Upper lobe of left lung (tissue), 6 donors: ENCODE results near the gene LYST. TPM values are rescaled to one million over a fixed set of nuclear protein-coding genes. Genes with fewer than 3 reads are reported as not detected.

Source experiments
- ATAC-seq, 2 donors: fragments of 200-7000 bp; cut with Tn5 transposase; one replicate each; pipeline ENCODE4 v1.9.1; 2022; ENCODE audit warnings: mild to moderate bottlenecking in 2 of 2, moderate library complexity in 2 of 2; ENCODE audit not compliant: low FRiP score in 2 of 2
- DNase-seq, 2 donors: peaks; one replicate each; pipeline ENCODE4 v3.0.0-alpha.2; 2019 to 2020
- H3K27ac ChIP-seq, 4 donors: fragments of 200-600 bp; sonication (generic); one replicate each; pipeline ENCODE4 v1.5.1; 2016 to 2019
- H3K27me3 ChIP-seq, 4 donors: fragments of 200-600 bp; sonication (generic); one replicate each; pipeline ENCODE4 v1.5.1; 2017 to 2019
- H3K36me3 ChIP-seq, 4 donors: fragments of 200-600 bp; sonication (generic); one replicate each; pipeline ENCODE4 v1.5.1; 2016 to 2019
- H3K4me1 ChIP-seq, 4 donors: fragments of 200-600 bp; sonication (generic); one replicate each; pipeline ENCODE4 v1.5.1; 2018 to 2019
- H3K4me3 ChIP-seq, 4 donors: fragments of 200-600 bp; sonication (generic); one replicate each; pipeline ENCODE4 v1.5.1; 2017 to 2019; ENCODE audit warnings: mild to moderate bottlenecking in 2 of 4, moderate library complexity in 1 of 4
- H3K9me3 ChIP-seq, 4 donors: fragments of 200-600 bp; sonication (generic); one replicate each; pipeline ENCODE4 v1.5.1; 2018 to 2019
- EP300 ChIP-seq, 4 donors: sonication (generic); formaldehyde crosslinking; IDR thresholded peaks; one replicate each; pipeline ENCODE4 v1.5.1; 2017; ENCODE audit warnings: antibody characterized with exemption in 4 of 4, control low read depth in 2 of 4
- POLR2A ChIP-seq, 4 donors: fragments of 450-650 bp; IDR thresholded peaks; one replicate each; pipeline ENCODE4 v1.5.1; 2016 to 2017; ENCODE audit warnings: antibody characterized with exemption in 4 of 4, mild to moderate bottlenecking in 2 of 4
- POLR2AphosphoS5 ChIP-seq, 2 donors: sonication (generic); formaldehyde crosslinking; IDR thresholded peaks; one replicate each; pipeline ENCODE4 v1.5.1; 2017; ENCODE audit warnings: antibody characterized with exemption in 2 of 2
- WGBS, 2 donors: methylation state at CpG; one replicate each; pipeline ENCODE4 v1.1.5; 2017 to 2018; 5-methylcytosine and 5-hydroxymethylcytosine counted together
- total RNA-seq, 6 donors: library from RNA; depleted of rRNA in 4 of 6; stranded (reverse); fragments of >200 nt in 4 of 6; gene quantifications; one replicate each; pipeline versions ENCODE4 v1.1.0 to v1.2.1, GENCODE V29; 2016 to 2021
- TF ChIP-seq, protein P1 (sequence below), 6 experiments: fragments of 450-650 bp in 4 of 6; fragments of 200-600 bp in 2 of 6; sonication (generic) in 2 of 6; IDR thresholded peaks; one replicate each; pipeline ENCODE4 v1.5.1; 2016 to 2019; ENCODE audit warnings: antibody characterized with exemption in 6 of 6
- donor health status: DM: no; HTN: no; CAD: no; lungs with moderate emphysema.
- donor health status: DM: no; HTN: yes; CAD: no; lungs with severe emphysema.

LYST gene
- total RNA-seq, 6 donors from 2014 or later = 34.0 to 87.0 (median 54.0) TPM

DNA sequence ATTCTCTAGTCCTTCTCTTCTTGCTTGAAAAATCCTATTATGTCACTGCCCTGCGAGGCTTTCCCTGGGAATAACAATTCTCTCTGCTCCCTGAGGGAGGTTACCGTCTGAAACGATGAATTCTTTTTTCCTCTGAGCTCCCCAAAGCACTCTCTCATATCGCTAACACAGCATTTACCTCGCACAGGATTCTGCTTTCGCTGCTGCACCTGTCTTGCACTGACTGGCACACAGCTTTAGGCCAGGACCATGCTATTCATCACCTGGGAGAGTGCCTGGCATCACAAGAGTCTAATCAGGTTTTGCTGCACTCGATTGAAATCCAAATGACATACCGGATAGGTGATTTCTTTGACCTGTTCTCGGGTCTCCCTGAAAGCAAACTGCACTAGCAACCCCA lies 164.3 kb downstream of the LYST start:
- ATAC-seq (no peak), DNase-seq (no peak)
- Histone ChIP-seq H3K27ac (no peak overlapping the region), H3K9me3 (no peaks in the 10 kb centered on the region), H3K27me3 (no peaks in the 10 kb centered on the region), H3K36me3 (peaks cover 10 to 76% (median 27%) of the 10 kb centered on the region in 4 donors), H3K4me1 (no peaks in the 10 kb centered on the region), H3K4me3 (no peak overlapping the region)
- TF ChIP-seq POLR2A (IDR thresholded peaks at IDR 0.05) (no peak), EP300 (IDR thresholded peaks at IDR 0.05) (no peak), POLR2AphosphoS5 (IDR thresholded peaks at IDR 0.05) (no peak)
- TF ChIP-seq, protein P1, sequence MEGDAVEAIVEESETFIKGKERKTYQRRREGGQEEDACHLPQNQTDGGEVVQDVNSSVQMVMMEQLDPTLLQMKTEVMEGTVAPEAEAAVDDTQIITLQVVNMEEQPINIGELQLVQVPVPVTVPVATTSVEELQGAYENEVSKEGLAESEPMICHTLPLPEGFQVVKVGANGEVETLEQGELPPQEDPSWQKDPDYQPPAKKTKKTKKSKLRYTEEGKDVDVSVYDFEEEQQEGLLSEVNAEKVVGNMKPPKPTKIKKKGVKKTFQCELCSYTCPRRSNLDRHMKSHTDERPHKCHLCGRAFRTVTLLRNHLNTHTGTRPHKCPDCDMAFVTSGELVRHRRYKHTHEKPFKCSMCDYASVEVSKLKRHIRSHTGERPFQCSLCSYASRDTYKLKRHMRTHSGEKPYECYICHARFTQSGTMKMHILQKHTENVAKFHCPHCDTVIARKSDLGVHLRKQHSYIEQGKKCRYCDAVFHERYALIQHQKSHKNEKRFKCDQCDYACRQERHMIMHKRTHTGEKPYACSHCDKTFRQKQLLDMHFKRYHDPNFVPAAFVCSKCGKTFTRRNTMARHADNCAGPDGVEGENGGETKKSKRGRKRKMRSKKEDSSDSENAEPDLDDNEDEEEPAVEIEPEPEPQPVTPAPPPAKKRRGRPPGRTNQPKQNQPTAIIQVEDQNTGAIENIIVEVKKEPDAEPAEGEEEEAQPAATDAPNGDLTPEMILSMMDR (IDR thresholded peaks at IDR 0.05) = no peak
- WGBS, 2 donors = 86 to 92% methylated on average over 9 of the region's 9 CpGs

DNA sequence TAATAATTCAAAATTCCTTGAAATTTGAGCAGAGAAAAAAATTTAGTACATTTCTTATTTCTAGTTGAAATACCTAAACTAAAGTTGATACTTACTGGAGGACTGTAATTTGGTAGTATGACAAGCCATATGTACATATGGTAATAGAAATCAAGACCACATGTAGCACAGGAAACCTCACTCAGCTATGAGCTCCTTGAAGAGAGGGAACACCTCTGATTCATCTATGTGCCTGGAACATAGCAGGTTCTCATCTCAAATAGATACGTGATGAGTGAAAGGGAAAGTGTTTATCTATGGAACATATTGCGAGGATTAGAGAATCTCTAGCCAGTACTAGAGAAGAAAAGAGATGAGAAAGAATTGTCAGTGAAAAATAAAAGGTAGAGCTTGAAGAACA lies 169.2 kb downstream of the LYST start:
- no peak for ATAC-seq

DNA sequence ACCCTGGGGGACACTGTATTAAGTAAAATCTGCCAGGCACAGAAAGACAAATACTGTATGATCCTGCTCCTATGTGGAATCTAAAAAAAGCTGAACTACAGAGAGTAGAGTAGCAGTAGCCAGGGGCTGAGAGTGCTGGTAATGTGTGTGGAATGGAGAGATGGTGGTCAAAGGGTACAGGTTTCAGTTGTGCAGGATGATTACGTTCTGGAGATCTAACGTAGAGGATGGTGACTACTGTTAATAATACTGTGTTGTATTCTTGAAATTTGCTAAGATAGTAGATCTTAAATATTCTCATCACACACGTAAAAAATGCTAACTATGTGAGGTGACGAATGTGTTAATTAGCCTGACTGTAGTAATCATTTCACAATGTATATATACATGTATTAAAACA lies 177.3 kb downstream of the LYST start:
- Histone ChIP-seq H3K36me3 (peaks cover 4 to 89% (median 35%) of the 10 kb centered on the region in 4 donors), H3K27me3 (no peaks in the 10 kb centered on the region), H3K9me3 (no peaks in the 10 kb centered on the region), H3K27ac (no peak overlapping the region), H3K4me1 (no peaks in the 10 kb centered on the region), H3K4me3 (no peak overlapping the region)
- no peak for TF ChIP-seq POLR2A (IDR thresholded peaks at IDR 0.05)
- TF ChIP-seq POLR2AphosphoS5 (IDR thresholded peaks at IDR 0.05) = no peak
- TF ChIP-seq, protein P1 (IDR thresholded peaks at IDR 0.05) = no peak
- ATAC-seq = no peak
- 92 to 96% methylated on average over 4 of the region's 4 CpGs for WGBS, 2 donors
- no peak for DNase-seq

More for the DNA sequence above, 169.2 kb downstream of the LYST start:
- TF ChIP-seq, protein P1 (IDR thresholded peaks at IDR 0.05) = no peak
- TF ChIP-seq POLR2A (IDR thresholded peaks at IDR 0.05) = no peak
- no peak for TF ChIP-seq EP300 (IDR thresholded peaks at IDR 0.05)
- no peak for TF ChIP-seq POLR2AphosphoS5 (IDR thresholded peaks at IDR 0.05)
- no peak overlapping the region for H3K27ac ChIP-seq
- no peak overlapping the region for H3K4me3 ChIP-seq
- H3K4me1 ChIP-seq = no peaks in the 10 kb centered on the region
- no peak for DNase-seq
- H3K27me3 ChIP-seq = no peaks in the 10 kb centered on the region
- no peaks in the 10 kb centered on the region for H3K9me3 ChIP-seq
- peaks cover 8 to 84% (median 42%) of the 10 kb centered on the region in 4 donors for H3K36me3 ChIP-seq
- WGBS, 2 donors = 88 to 95% methylated on average over 2 of the region's 2 CpGs

DNA sequence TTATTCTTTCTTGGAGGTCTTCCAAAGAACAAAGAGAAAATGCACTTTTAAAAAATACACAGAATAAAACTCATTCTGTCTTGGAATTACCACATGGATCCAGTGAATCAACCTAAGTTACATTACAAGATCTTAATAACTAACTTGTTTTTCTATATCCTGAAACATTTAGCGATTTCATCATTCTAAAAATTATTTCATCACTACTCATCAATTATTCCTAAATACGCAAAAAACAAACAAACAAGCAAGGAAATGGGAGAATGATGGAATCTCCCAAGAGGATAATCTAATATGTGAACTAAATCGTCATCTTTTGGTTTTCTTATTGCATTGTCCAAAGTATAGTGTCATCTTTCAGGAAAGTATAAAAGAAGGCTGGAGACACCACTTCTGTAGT lies 178.6 kb downstream of the LYST start:
- H3K9me3 ChIP-seq = no peaks in the 10 kb centered on the region
- DNase-seq (no peak), ATAC-seq (no peak)
- H3K4me1 ChIP-seq = no peaks in the 10 kb centered on the region
- peaks cover 4 to 88% (median 28%) of the 10 kb centered on the region in 4 donors for H3K36me3 ChIP-seq
- no peak overlapping the region for H3K27ac ChIP-seq
- H3K4me3 ChIP-seq = no peak overlapping the region
- TF ChIP-seq POLR2AphosphoS5 (IDR thresholded peaks at IDR 0.05) (no peak), POLR2A (IDR thresholded peaks at IDR 0.05) (no peak), EP300 (IDR thresholded peaks at IDR 0.05) (no peak)
- TF ChIP-seq, protein P1 (IDR thresholded peaks at IDR 0.05) = no peak
- WGBS, 2 donors = 90 to 94% methylated on average over 3 of the region's 3 CpGs
- H3K27me3 ChIP-seq = no peaks in the 10 kb centered on the region

DNA sequence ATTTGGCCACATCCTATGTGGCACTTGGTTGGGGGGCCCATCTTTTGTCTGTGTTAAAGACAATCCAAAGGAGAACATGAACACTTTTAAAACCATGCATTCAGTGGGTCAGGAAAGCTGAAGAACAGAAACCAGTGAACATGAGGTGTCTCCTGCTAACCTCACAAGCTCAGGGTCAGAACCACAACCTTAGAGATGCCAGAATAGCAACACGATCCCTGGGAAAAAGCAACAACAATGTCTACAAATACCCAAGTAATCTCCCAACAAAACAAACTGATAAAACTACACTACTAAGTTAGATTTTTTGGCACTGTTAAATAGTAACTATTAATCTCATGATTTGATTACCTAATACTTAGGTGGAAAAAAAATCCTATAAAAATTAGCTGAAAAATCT lies 183.1 kb downstream of the LYST start:
- TF ChIP-seq, protein P1 (IDR thresholded peaks at IDR 0.05) = no peak
- no peak for TF ChIP-seq EP300 (IDR thresholded peaks at IDR 0.05)
- no peak for TF ChIP-seq POLR2A (IDR thresholded peaks at IDR 0.05)
- no peak for TF ChIP-seq POLR2AphosphoS5 (IDR thresholded peaks at IDR 0.05)
- Histone ChIP-seq H3K36me3 (peaks cover 4 to 70% (median 22%) of the 10 kb centered on the region in 4 donors), H3K27ac (no peak overlapping the region), H3K27me3 (no peaks in the 10 kb centered on the region), H3K9me3 (no peaks in the 10 kb centered on the region), H3K4me1 (no peaks in the 10 kb centered on the region), H3K4me3 (no peak overlapping the region)
- ATAC-seq (no peak), DNase-seq (no peak)
- 88 to 94% methylated on average over 1 of the region's 1 CpG for WGBS, 2 donors
